GM18502 (cell line): ENCODE results near the gene CDH23.

ENCODE experiments used
- ATAC-seq: cut with Tn5 transposase; IDR thresholded peaks from one replicate; pipeline ENCODE4 v1.9.1; 2021; ENCODE audit warnings: mild to moderate bottlenecking; ENCODE audit not compliant: unreplicated experiment, poor library complexity

CDH23 gene

GRCh38 chr10:71795248-71795647 lies 398.5 kb downstream of the CDH23 start:
- ATAC-seq: no peak

- ATAC-seq: no peak
Observed at GRCh38 chr10:71796749-71797405, 400.2 kb downstream of the CDH23 start.

- no peak for ATAC-seq
Observed at GRCh38 chr10:71797533-71798307, 401.0 kb downstream of the CDH23 start.

GRCh38 chr10:71798308-71798624 lies 401.5 kb downstream of the CDH23 start:
- no peak for ATAC-seq

GRCh38 chr10:71799112-71799511 lies 402.4 kb downstream of the CDH23 start:
- no peak for ATAC-seq

GRCh38 chr10:71799608-71800453 lies 403.1 kb downstream of the CDH23 start:
- no peak for ATAC-seq

- peak; percentile 82 for ATAC-seq
Observed at GRCh38 chr10:71801361-71801760, 404.6 kb downstream of the CDH23 start.

GRCh38 chr10:71802235-71802634 lies 405.5 kb downstream of the CDH23 start:
- no peak for ATAC-seq

- ATAC-seq: no peak
Observed at GRCh38 chr10:71802715-71803488, 406.2 kb downstream of the CDH23 start.

- no peak for ATAC-seq
Observed at GRCh38 chr10:71804077-71804476, 407.4 kb downstream of the CDH23 start.

- ATAC-seq: no peak
Observed at GRCh38 chr10:71805776-71806703, 409.3 kb downstream of the CDH23 start.

GRCh38 chr10:71806704-71807556 lies 410.2 kb downstream of the CDH23 start:
- no peak for ATAC-seq

- no peak for ATAC-seq
Observed at GRCh38 chr10:71807557-71808510, 411.1 kb downstream of the CDH23 start.

- ATAC-seq: no peak
Observed at GRCh38 chr10:71809628-71810027, 412.9 kb downstream of the CDH23 start.

- no peak for ATAC-seq
Observed at GRCh38 chr10:71810048-71810750, 413.5 kb downstream of the CDH23 start.

GRCh38 chr10:71811351-71811750 lies 414.6 kb downstream of the CDH23 start:
- no peak for ATAC-seq
